Measurements from ENCODE around the gene ISG15.
"Not testable (repeated sequence)": the region's sequence is repeated elsewhere in the genome, so short reads cannot be mapped to it uniquely, and the experiment has no call there.

Gene ISG15

GRCh38 chr1:970973-971730 lies 42.1 kb upstream of the ISG15 start:
- Histone ChIP-seq H3K4me1 (ENCODE audit: control insufficient read depth, low read depth, low read length) (no peaks in the 10 kb centered on the region), H3K9ac (ENCODE audit: low read length) (no peak overlapping the region), H3K27me3 (ENCODE audit: control insufficient read depth, insufficient read depth, low read length) (peaks cover 94% of the 10 kb centered on the region), H3K9me3 (ENCODE audit: control insufficient read depth, low read depth, low read length) (no peaks in the 10 kb centered on the region), H3K27ac (ENCODE audit: low read length) (no peak overlapping the region), H3K4me3 (ENCODE audit: low read length) (no peak overlapping the region), H3K36me3 (ENCODE audit: control insufficient read depth, low read depth, low read length) (no peaks in the 10 kb centered on the region)

GRCh38 chr1:971751-972506 lies 41.4 kb upstream of the ISG15 start:
- peaks cover 86% of the 10 kb centered on the region for H3K27me3 ChIP-seq (ENCODE audit: control insufficient read depth, insufficient read depth, low read length)
- no peaks in the 10 kb centered on the region for H3K9me3 ChIP-seq (ENCODE audit: control insufficient read depth, low read depth, low read length)
- H3K4me1 ChIP-seq (ENCODE audit: control insufficient read depth, low read depth, low read length) = no peaks in the 10 kb centered on the region
- H3K4me3 ChIP-seq (ENCODE audit: low read length) = no peak overlapping the region
- H3K36me3 ChIP-seq (ENCODE audit: control insufficient read depth, low read depth, low read length) = no peaks in the 10 kb centered on the region
- no peak overlapping the region for H3K27ac ChIP-seq (ENCODE audit: low read length)
- no peak overlapping the region for H3K9ac ChIP-seq (ENCODE audit: low read length)

- no peak overlapping the region for H3K27ac ChIP-seq (ENCODE audit: low read length)
- H3K36me3 ChIP-seq (ENCODE audit: control insufficient read depth, low read depth, low read length) = no peaks in the 10 kb centered on the region
- no peaks in the 10 kb centered on the region for H3K4me1 ChIP-seq (ENCODE audit: control insufficient read depth, low read depth, low read length)
- peaks cover 77% of the 10 kb centered on the region for H3K27me3 ChIP-seq (ENCODE audit: control insufficient read depth, insufficient read depth, low read length)
- H3K9me3 ChIP-seq (ENCODE audit: control insufficient read depth, low read depth, low read length) = no peaks in the 10 kb centered on the region
- H3K9ac ChIP-seq (ENCODE audit: low read length) = no peak overlapping the region
- H3K4me3 ChIP-seq (ENCODE audit: low read length) = no peak overlapping the region
Measured at GRCh38 chr1:972726-973458, 40.4 kb upstream of the ISG15 start.

GRCh38 chr1:973459-974292 lies 39.6 kb upstream of the ISG15 start:
- Histone ChIP-seq H3K36me3 (ENCODE audit: control insufficient read depth, low read depth, low read length) (no peaks in the 10 kb centered on the region), H3K4me3 (ENCODE audit: low read length) (no peak overlapping the region), H3K4me1 (ENCODE audit: control insufficient read depth, low read depth, low read length) (no peaks in the 10 kb centered on the region), H3K9ac (ENCODE audit: low read length) (no peak overlapping the region), H3K27ac (ENCODE audit: low read length) (no peak overlapping the region), H3K9me3 (ENCODE audit: control insufficient read depth, low read depth, low read length) (no peaks in the 10 kb centered on the region), H3K27me3 (ENCODE audit: control insufficient read depth, insufficient read depth, low read length) (peaks cover 69% of the 10 kb centered on the region)

GRCh38 chr1:974293-974640 lies 39.0 kb upstream of the ISG15 start:
- Histone ChIP-seq H3K4me1 (ENCODE audit: control insufficient read depth, low read depth, low read length) (no peaks in the 10 kb centered on the region), H3K9me3 (ENCODE audit: control insufficient read depth, low read depth, low read length) (no peaks in the 10 kb centered on the region), H3K9ac (ENCODE audit: low read length) (no peak overlapping the region), H3K27ac (ENCODE audit: low read length) (no peak overlapping the region), H3K27me3 (ENCODE audit: control insufficient read depth, insufficient read depth, low read length) (peaks cover 63% of the 10 kb centered on the region), H3K4me3 (ENCODE audit: low read length) (no peak overlapping the region), H3K36me3 (ENCODE audit: control insufficient read depth, low read depth, low read length) (no peaks in the 10 kb centered on the region)

- no peaks in the 10 kb centered on the region for H3K9me3 ChIP-seq (ENCODE audit: control insufficient read depth, low read depth, low read length)
- H3K36me3 ChIP-seq (ENCODE audit: control insufficient read depth, low read depth, low read length) = no peaks in the 10 kb centered on the region
- H3K9ac ChIP-seq (ENCODE audit: low read length) = no peak overlapping the region
- no peak overlapping the region for H3K4me3 ChIP-seq (ENCODE audit: low read length)
- H3K4me1 ChIP-seq (ENCODE audit: control insufficient read depth, low read depth, low read length) = no peaks in the 10 kb centered on the region
- H3K27ac ChIP-seq (ENCODE audit: low read length) = no peak overlapping the region
- peaks cover 60% of the 10 kb centered on the region for H3K27me3 ChIP-seq (ENCODE audit: control insufficient read depth, insufficient read depth, low read length)
Measured at GRCh38 chr1:974687-975328, 38.5 kb upstream of the ISG15 start.

GRCh38 chr1:975365-975764 lies 37.9 kb upstream of the ISG15 start:
- no peaks in the 10 kb centered on the region for H3K9me3 ChIP-seq (ENCODE audit: control insufficient read depth, low read depth, low read length)
- H3K4me3 ChIP-seq (ENCODE audit: low read length) = no peak overlapping the region
- peaks cover 58% of the 10 kb centered on the region for H3K27me3 ChIP-seq (ENCODE audit: control insufficient read depth, insufficient read depth, low read length)
- H3K9ac ChIP-seq (ENCODE audit: low read length) = no peak overlapping the region
- no peaks in the 10 kb centered on the region for H3K4me1 ChIP-seq (ENCODE audit: control insufficient read depth, low read depth, low read length)
- no peak overlapping the region for H3K27ac ChIP-seq (ENCODE audit: low read length)
- no peaks in the 10 kb centered on the region for H3K36me3 ChIP-seq (ENCODE audit: control insufficient read depth, low read depth, low read length)

- Histone ChIP-seq H3K36me3 (ENCODE audit: control insufficient read depth, low read depth, low read length) (no peaks in the 10 kb centered on the region), H3K27me3 (ENCODE audit: control insufficient read depth, insufficient read depth, low read length) (peaks cover 53% of the 10 kb centered on the region), H3K9ac (ENCODE audit: low read length) (no peak overlapping the region), H3K4me1 (ENCODE audit: control insufficient read depth, low read depth, low read length) (no peaks in the 10 kb centered on the region), H3K9me3 (ENCODE audit: control insufficient read depth, low read depth, low read length) (no peaks in the 10 kb centered on the region), H3K4me3 (ENCODE audit: low read length) (no peak overlapping the region), H3K27ac (ENCODE audit: low read length) (no peak overlapping the region)
Measured at GRCh38 chr1:975896-976683, 37.2 kb upstream of the ISG15 start.

GRCh38 chr1:976791-977190 lies 36.5 kb upstream of the ISG15 start:
- not testable (repeated sequence) for H3K4me1 ChIP-seq (ENCODE audit: control insufficient read depth, low read depth, low read length); H3K27ac ChIP-seq (ENCODE audit: low read length); H3K36me3 ChIP-seq (ENCODE audit: control insufficient read depth, low read depth, low read length); H3K9me3 ChIP-seq (ENCODE audit: control insufficient read depth, low read depth, low read length); H3K9ac ChIP-seq (ENCODE audit: low read length); H3K4me3 ChIP-seq (ENCODE audit: low read length)
- H3K27me3 ChIP-seq (ENCODE audit: control insufficient read depth, insufficient read depth, low read length) = peaks cover 50% of the 10 kb centered on the region

- H3K27ac ChIP-seq (ENCODE audit: low read length) = no peak overlapping the region
- H3K9ac ChIP-seq (ENCODE audit: low read length) = no peak overlapping the region
- no peaks in the 10 kb centered on the region for H3K36me3 ChIP-seq (ENCODE audit: control insufficient read depth, low read depth, low read length)
- no peak overlapping the region for H3K4me3 ChIP-seq (ENCODE audit: low read length)
- peaks cover 48% of the 10 kb centered on the region for H3K27me3 ChIP-seq (ENCODE audit: control insufficient read depth, insufficient read depth, low read length)
- no peaks in the 10 kb centered on the region for H3K4me1 ChIP-seq (ENCODE audit: control insufficient read depth, low read depth, low read length)
- no peaks in the 10 kb centered on the region for H3K9me3 ChIP-seq (ENCODE audit: control insufficient read depth, low read depth, low read length)
Measured at GRCh38 chr1:978069-978834, 35.0 kb upstream of the ISG15 start.
